ENCODE results near the gene NINJ2. TPM values are rescaled to one million over a fixed set of nuclear protein-coding genes. Genes with fewer than 3 reads are reported as not detected.

Gene NINJ2
- total and polyA plus RNA-seq, 12 donors: 1.1 to 9.1 (median 2.0) TPM

GRCh38 chr12:585062-586061, 77.9 kb downstream of the NINJ2 start:
- Histone ChIP-seq H3K36me3 (replicated peaks in 1 of 2) (no peaks in the 10 kb centered on the region), H3K9me3 (replicated peaks in 1 of 3) (no peaks in the 10 kb centered on the region), H3K4me1 (replicated peaks in 1 of 2) (no peaks in the 10 kb centered on the region), H3K27me3 (no peaks in the 10 kb centered on the region), H3K27ac (no peak overlapping the region), H3K4me3 (no peak overlapping the region)
- no peak for DNase-seq
- intact Hi-C loops (cut with DNase I): loop anchor here in 1 of 2 donors (5.0 kb wide), 1 partner anchor 157 kb away; no protein-coding TSS in a partner anchor
- WGBS, 4 donors: 78 to 83% (median 81%) methylated on average over 29 to 30 of the region's 30 CpGs
- TF ChIP-seq CTCF (IDR thresholded peaks at IDR 0.05) (no peak), POLR2A (IDR thresholded peaks at IDR 0.05) (no peak)

- Histone ChIP-seq H3K27me3 (no peaks in the 10 kb centered on the region), H3K36me3 (replicated peaks in 1 of 2) (no peaks in the 10 kb centered on the region), H3K4me1 (replicated peaks in 1 of 2) (no peaks in the 10 kb centered on the region), H3K27ac (no peak overlapping the region), H3K4me3 (no peak overlapping the region), H3K9me3 (replicated peaks in 1 of 3) (no peaks in the 10 kb centered on the region)
- WGBS, 4 donors: 68 to 76% (median 72%) methylated on average over 12 to 13 of the region's 13 CpGs
- TF ChIP-seq POLR2A (IDR thresholded peaks at IDR 0.05) (no peak), CTCF (IDR thresholded peaks at IDR 0.05) (no peak)
- DNase-seq: no peak
- intact Hi-C loops (cut with DNase I): no loop called here
Observed at GRCh38 chr12:583251-583869, 79.9 kb downstream of the NINJ2 start.

- intact Hi-C loops (cut with DNase I): no loop called here
- H3K4me1 ChIP-seq (replicated peaks in 1 of 2): no peaks in the 10 kb centered on the region
- WGBS, 4 donors: 81 to 87% (median 83%) methylated on average over 5 to 9 of the region's 9 CpGs
- TF ChIP-seq POLR2A (IDR thresholded peaks at IDR 0.05) (no peak), CTCF (IDR thresholded peaks at IDR 0.05) (no peak)
- no peaks in the 10 kb centered on the region for H3K27me3 ChIP-seq
- no peaks in the 10 kb centered on the region for H3K36me3 ChIP-seq (replicated peaks in 1 of 2)
- no peak overlapping the region for H3K4me3 ChIP-seq
- DNase-seq: no peak
- H3K9me3 ChIP-seq (replicated peaks in 1 of 3): no peaks in the 10 kb centered on the region
- H3K27ac ChIP-seq: no peak overlapping the region
Observed at GRCh38 chr12:581746-582145, 81.5 kb downstream of the NINJ2 start.

GRCh38 chr12:581321-581720, 81.9 kb downstream of the NINJ2 start:
- Histone ChIP-seq H3K4me3 (no peak overlapping the region), H3K9me3 (replicated peaks in 1 of 3) (no peaks in the 10 kb centered on the region), H3K36me3 (replicated peaks in 1 of 2) (no peaks in the 10 kb centered on the region), H3K27me3 (no peaks in the 10 kb centered on the region), H3K4me1 (replicated peaks in 1 of 2) (peaks cover 2 to 3% of the 10 kb centered on the region in 2 donors), H3K27ac (no peak overlapping the region)
- 80 to 94% (median 91%) methylated on average over 1 to 5 of the region's 5 CpGs for WGBS, 4 donors
- intact Hi-C loops (cut with DNase I): no loop called here
- DNase-seq: no peak
- TF ChIP-seq CTCF (IDR thresholded peaks at IDR 0.05) (no peak), POLR2A (IDR thresholded peaks at IDR 0.05) (no peak)
